Cardiac fibroblast (primary cell): ENCODE results near the gene SETD4.

ENCODE experiments used
- DNase-seq, 2 donors: peaks; one replicate each; pipeline versions ENCODE4 v3.0.0 to v3.0.0-alpha.2; 2010; ENCODE audit warnings: low read depth in 2 of 2
- H3K4me3 ChIP-seq, 2 donors: replicated peaks in 1 of 2; 1 replicate in 1 of 2; 2 replicates in 1 of 2; pipeline ENCODE4 v1.5.1; 2011; ENCODE audit warnings: low read depth in 2 of 2, low read length in 2 of 2, mild to moderate bottlenecking in 2 of 2, moderate library complexity in 1 of 2
- TF ChIP-seq, protein P1 (sequence below): IDR thresholded peaks from one replicate; pipeline ENCODE4 v1.5.1; 2011; ENCODE audit warnings: low read depth, mild to moderate bottlenecking, low read length, inconsistent platforms

SETD4 gene

DNA sequence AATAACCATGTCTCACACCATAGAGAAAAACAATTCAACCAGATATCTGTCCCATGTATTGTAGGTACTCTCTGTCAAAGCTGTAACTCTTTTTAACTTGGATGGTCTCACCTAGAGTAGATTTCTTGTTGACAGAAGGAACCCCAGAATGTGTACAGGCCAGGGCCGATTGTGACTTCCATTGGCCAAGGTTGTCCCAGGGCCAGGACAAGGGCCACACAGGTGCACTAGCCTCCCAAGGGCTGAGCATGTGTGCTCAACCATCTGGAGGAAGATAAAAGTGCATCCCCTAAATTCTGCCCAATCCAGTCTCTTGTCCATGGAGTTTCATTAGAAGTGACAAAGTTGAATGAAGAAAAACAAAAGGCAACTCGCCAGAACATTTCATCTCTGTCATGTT is 51.8 kb downstream of the SETD4 start:
- H3K4me3 ChIP-seq = no peak overlapping the region
- TF ChIP-seq, protein P1, sequence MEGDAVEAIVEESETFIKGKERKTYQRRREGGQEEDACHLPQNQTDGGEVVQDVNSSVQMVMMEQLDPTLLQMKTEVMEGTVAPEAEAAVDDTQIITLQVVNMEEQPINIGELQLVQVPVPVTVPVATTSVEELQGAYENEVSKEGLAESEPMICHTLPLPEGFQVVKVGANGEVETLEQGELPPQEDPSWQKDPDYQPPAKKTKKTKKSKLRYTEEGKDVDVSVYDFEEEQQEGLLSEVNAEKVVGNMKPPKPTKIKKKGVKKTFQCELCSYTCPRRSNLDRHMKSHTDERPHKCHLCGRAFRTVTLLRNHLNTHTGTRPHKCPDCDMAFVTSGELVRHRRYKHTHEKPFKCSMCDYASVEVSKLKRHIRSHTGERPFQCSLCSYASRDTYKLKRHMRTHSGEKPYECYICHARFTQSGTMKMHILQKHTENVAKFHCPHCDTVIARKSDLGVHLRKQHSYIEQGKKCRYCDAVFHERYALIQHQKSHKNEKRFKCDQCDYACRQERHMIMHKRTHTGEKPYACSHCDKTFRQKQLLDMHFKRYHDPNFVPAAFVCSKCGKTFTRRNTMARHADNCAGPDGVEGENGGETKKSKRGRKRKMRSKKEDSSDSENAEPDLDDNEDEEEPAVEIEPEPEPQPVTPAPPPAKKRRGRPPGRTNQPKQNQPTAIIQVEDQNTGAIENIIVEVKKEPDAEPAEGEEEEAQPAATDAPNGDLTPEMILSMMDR = no peak
- no peak for DNase-seq

DNA sequence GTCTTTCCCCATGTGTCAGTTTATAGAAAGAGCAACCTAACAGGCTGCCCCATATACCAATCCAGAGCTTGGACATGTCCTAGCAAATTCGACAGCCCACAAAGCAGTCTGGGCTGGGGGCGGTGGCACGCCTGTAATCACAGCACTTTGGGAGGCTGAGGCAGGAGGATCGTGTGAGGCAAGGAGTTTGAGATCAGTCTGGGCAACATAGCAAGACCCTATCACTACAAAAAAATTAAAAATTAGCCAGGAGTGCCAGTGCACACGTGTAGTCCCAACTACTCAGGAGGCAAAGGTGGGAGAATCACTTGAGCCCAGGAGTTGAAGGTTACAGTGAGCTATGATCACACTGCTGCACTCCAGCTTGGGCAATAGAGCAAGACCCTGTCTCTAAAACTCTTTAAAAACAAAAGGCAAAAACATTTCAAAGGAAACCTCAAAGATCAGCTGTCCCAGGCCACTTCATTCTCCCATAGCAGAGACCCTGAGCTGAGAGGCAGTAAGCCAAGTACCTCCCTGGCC is 54.4 kb downstream of the SETD4 start:
- TF ChIP-seq, protein P1 = no peak
- H3K4me3 ChIP-seq = no peak overlapping the region
- DNase-seq = no peak

DNA sequence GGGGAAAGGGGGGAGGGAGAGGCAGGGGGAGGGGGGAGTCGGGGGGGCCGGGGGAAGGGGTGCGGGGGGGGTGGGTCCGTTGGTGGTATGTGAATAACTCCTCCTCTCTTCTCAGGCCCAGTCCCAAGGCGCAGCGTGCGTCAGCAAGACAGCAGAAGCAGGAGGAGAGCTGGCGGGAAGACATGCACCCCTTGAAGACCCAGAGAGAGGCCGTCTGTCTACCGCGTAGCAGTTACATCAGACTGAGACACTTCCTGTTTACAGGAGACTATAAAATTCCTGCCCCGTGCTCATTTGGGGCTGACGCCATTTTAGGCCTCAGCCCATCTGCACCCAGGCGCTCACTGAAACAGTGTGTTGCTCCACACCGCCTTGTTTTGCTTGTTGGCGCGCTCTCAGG is 55.3 kb downstream of the SETD4 start:
- DNase-seq = peak; percentile 5 to 17
- H3K4me3 ChIP-seq = no peak overlapping the region
- TF ChIP-seq, protein P1 = no peak

DNA sequence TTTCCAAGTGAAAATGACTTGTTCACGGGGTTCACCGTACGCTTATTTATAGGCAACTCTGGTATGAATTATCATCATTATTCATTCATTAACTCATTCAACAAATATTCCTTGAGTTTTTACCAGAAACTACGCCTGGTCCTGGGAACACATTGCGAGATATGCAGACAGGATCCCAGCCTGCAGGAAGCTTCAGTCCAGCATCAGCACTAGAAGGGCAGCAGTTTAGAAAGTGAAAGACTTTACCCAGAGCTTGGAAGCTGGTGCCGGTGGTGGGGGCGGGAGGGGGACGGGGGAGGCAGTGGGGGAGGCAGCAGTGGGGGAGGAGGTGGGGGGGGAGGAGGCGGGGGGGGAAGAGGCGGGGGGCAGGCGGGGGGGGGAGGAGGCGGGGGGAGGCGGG is 55.9 kb downstream of the SETD4 start:
- TF ChIP-seq, protein P1 = no peak
- peak; percentile 3 to 7 for DNase-seq
- no peak overlapping the region for H3K4me3 ChIP-seq

DNA sequence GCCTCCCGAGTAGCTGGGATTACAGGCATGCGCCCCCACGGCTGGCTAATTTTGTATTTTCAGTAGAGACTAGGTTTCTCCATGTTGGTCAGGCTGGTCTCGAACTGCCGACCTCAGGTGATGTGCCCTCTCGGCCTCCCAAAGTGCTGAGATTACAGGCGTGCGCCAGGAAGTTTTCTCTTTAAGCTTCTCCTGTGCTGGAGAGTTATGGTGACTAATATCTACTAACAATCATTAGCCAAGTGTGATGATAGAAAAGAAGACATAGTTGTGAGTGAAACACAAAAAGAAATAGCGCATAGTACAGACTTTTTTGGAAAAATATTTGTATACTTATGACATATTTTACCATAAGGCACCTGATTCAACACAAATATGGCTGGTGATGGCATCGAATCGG is 56.5 kb downstream of the SETD4 start:
- no peak overlapping the region for H3K4me3 ChIP-seq
- no peak for DNase-seq
- TF ChIP-seq, protein P1 = no peak

DNA sequence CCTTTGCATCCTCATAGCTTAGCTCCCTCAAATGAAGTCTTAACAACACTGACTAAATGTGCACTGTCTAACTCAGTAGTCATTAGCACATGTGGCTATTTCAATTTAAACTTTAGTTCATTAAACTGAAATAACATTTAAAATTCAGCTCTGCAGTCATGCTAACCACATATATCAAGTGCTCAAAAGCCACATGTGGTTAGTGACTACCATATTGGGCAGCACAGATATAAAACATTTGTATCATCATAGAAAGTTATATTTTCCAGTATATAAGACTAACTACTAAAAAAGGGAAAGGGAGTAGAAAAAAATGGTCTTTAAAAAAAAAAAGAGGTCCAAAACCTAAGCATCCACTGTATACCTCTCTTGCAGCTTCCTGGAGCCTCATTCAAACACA is 64.1 kb downstream of the SETD4 start:
- no peak overlapping the region for H3K4me3 ChIP-seq
- DNase-seq = no peak
- TF ChIP-seq, protein P1 = no peak

DNA sequence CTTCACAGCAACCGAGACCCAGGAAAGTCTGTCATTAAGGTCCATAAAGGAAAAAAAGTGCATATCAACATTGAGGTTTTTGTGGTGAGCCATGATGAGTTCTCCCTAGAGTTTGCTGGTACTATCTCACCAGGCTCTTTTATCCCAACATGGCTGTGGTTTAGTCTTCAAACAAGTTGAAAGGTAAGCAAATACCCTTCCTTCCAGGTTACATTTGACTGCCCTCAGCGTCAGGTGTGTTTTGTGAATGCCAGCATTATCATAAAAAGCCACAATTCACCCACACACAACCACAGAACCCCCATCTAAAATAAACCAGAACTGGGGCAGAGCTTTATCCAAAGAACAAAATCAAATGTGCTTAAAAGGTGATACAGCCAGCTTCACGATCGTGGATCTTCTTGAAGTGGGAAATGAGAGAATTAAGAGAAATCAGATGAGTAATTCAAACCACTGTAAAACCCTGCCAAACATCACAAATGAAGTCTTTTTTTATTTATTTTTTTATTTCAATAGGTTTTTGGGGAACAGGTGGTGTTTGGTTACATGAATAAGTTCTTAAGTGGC is 64.7 kb downstream of the SETD4 start:
- TF ChIP-seq, protein P1 = no peak
- no peak overlapping the region for H3K4me3 ChIP-seq
- no peak for DNase-seq
